ENCODE results near the gene SCN7A. TPM values are rescaled to one million over a fixed set of nuclear protein-coding genes. Genes with fewer than 3 reads are reported as not detected.
"Not testable (repeated sequence)": the region's sequence is repeated elsewhere in the genome, so short reads cannot be mapped to it uniquely, and the experiment has no call there.

The SCN7A gene
- total and polyA plus RNA-seq, 2 of the 4 experiments (the other 2 are of a cell fraction): 0.39 to 0.90 TPM

- no peaks in the 10 kb centered on the region for H3K9me1 ChIP-seq (ENCODE audit: insufficient read depth, low read length)
- H2BK5ac ChIP-seq (ENCODE audit: low read depth, low read length, poor library complexity, severe bottlenecking): no peak overlapping the region
- H4K20me1 ChIP-seq (ENCODE audit: insufficient read depth, low read length): no peaks in the 10 kb centered on the region
- intact Hi-C loops (cut with micrococcal nuclease): loop anchor here (2.0 to 5.0 kb wide), 2 partner anchors 43 to 58 kb away; no protein-coding TSS in a partner anchor
- H2BK20ac ChIP-seq (ENCODE audit: low read depth, low read length): no peak overlapping the region
- no peak overlapping the region for H4K8ac ChIP-seq (ENCODE audit: low read depth in 2 of 2, low read length in 2 of 2)
- no peak overlapping the region for H3K4me2 ChIP-seq (ENCODE audit: low read depth, low read length)
- H3K14ac ChIP-seq (replicated peaks; ENCODE audit: low read depth, low read length): no peak overlapping the region
- no peaks in the 10 kb centered on the region for H3K27me3 ChIP-seq (ENCODE audit: control insufficient read depth, insufficient read depth, low read length)
- no peak overlapping the region for H2AK9ac ChIP-seq (replicated peaks; ENCODE audit: low read depth, low read length, poor library complexity)
- no peak overlapping the region for H3K9ac ChIP-seq (ENCODE audit: low read depth, low read length)
- no peak for ATAC-seq (ENCODE audit: low read depth)
- no peak for TF ChIP-seq POLR2A (IDR thresholded peaks at IDR 0.05; ENCODE audit: low read depth, low read length)
- no peak overlapping the region for H2BK15ac ChIP-seq (ENCODE audit: low read depth, low read length)
- no peaks in the 10 kb centered on the region for H3K36me3 ChIP-seq (ENCODE audit: control insufficient read depth, insufficient read depth, low read length)
- no peak overlapping the region; the same call in 1 of the 2 replicates for H3K18ac ChIP-seq (ENCODE audit: low read depth, low read length)
- H3K4me3 ChIP-seq (ENCODE audit: insufficient read depth, low read depth, low read length): no peak overlapping the region
- peaks cover 9 to 33% of the 10 kb centered on the region in 2 experiments for H3K79me1 ChIP-seq (ENCODE audit: low read depth in 1 of 2, low read length in 2 of 2)
- H2AK5ac ChIP-seq (ENCODE audit: low read depth, low read length): no peak overlapping the region
- DNase-seq: no peak
- no peak overlapping the region for H4K5ac ChIP-seq (ENCODE audit: low read depth, low read length)
- in situ Hi-C loops (cut with MboI; ENCODE audit: low sequenced_read_pairs): no loop called here
- H3K9me3 ChIP-seq (ENCODE audit: control insufficient read depth, insufficient read depth, low read length): no peaks in the 10 kb centered on the region
- H2BK120ac ChIP-seq (ENCODE audit: low read depth, low read length): no peak overlapping the region
- BruUV-seq (replicated peaks): no TSS peak
- H3K56ac ChIP-seq (ENCODE audit: extremely low read depth, insufficient read depth, low read length): no peak overlapping the region
- peaks cover 5% of the 10 kb centered on the region for H3K4me1 ChIP-seq (ENCODE audit: control insufficient read depth, insufficient read depth, low read length)
- no peak overlapping the region for H3K23ac ChIP-seq (ENCODE audit: low read depth, low read length)
- no peak overlapping the region for H3K4ac ChIP-seq (ENCODE audit: low read depth, low read length)
- ChIA-PET POLR2A (ENCODE audit: unreplicated experiment) (no interaction called here), CTCF (interaction anchor here (0.6 to 1.7 kb wide), 5 partner anchors 9 to 45 kb away, joined by 3 to 11 read pairs (median 3); partner anchors contain the start of gene SCN9A)
- H3K27ac ChIP-seq (ENCODE audit: insufficient read depth, low read length): no peak overlapping the region
- no peak overlapping the region for H4K91ac ChIP-seq (ENCODE audit: insufficient read depth, low read depth, low read length)
- H2AFZ ChIP-seq (replicated peaks; ENCODE audit: low read length, poor library complexity): no peak overlapping the region
- dilution Hi-C loops (cut with HindIII; ENCODE audit: low sequenced_read_pairs, unreplicated experiment): no loop called here
These were observed 133.6 kb downstream of the SCN7A start for GRCh38 chr2:166360426-166360825.

DNA sequence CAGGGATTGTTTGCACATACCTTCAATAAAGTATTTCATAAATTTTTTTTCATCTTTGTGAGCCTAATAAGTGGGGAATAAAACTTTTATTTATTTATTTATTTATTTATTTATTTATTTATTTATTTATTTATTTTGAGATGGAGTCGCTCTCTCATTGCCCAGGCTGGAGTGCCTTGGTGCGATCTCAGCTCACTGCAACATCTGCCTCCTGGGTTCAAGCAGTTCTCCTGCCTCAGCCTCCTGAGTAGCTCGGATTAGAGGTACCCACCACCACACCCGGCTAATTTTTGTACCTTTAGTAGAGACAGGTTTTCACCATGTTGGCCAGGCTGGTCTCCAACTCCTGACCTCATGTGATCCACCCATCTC lies 136.1 kb downstream of the SCN7A start:
- CTCF ChIA-PET; H4K91ac ChIP-seq (ENCODE audit: insufficient read depth, low read depth, low read length); H2BK5ac ChIP-seq (ENCODE audit: low read depth, low read length, poor library complexity, severe bottlenecking); H3K14ac ChIP-seq (replicated peaks; ENCODE audit: low read depth, low read length); H2BK20ac ChIP-seq (ENCODE audit: low read depth, low read length); POLR2A ChIA-PET (ENCODE audit: unreplicated experiment); H4K20me1 ChIP-seq (ENCODE audit: insufficient read depth, low read length); H4K5ac ChIP-seq (ENCODE audit: low read depth, low read length); H3K9ac ChIP-seq (ENCODE audit: low read depth, low read length); H3K4me1 ChIP-seq (ENCODE audit: control insufficient read depth, insufficient read depth, low read length); H3K18ac ChIP-seq (ENCODE audit: low read depth, low read length); H3K56ac ChIP-seq (ENCODE audit: extremely low read depth, insufficient read depth, low read length); H3K27me3 ChIP-seq (ENCODE audit: control insufficient read depth, insufficient read depth, low read length); H3K4me2 ChIP-seq (ENCODE audit: low read depth, low read length); dilution Hi-C loops (cut with HindIII; ENCODE audit: low sequenced_read_pairs, unreplicated experiment); H3K4me3 ChIP-seq (ENCODE audit: insufficient read depth, low read depth, low read length); BruUV-seq (replicated peaks); H2AK5ac ChIP-seq (ENCODE audit: low read depth, low read length); H2BK120ac ChIP-seq (ENCODE audit: low read depth, low read length); H4K8ac ChIP-seq (ENCODE audit: low read depth in 2 of 2, low read length in 2 of 2); H3K23ac ChIP-seq (ENCODE audit: low read depth, low read length); ATAC-seq (ENCODE audit: low read depth); H2BK15ac ChIP-seq (ENCODE audit: low read depth, low read length); H3K36me3 ChIP-seq (ENCODE audit: control insufficient read depth, insufficient read depth, low read length); H3K9me1 ChIP-seq (ENCODE audit: insufficient read depth, low read length); H3K4ac ChIP-seq (ENCODE audit: low read depth, low read length); H2AK9ac ChIP-seq (replicated peaks; ENCODE audit: low read depth, low read length, poor library complexity); H2AFZ ChIP-seq (replicated peaks; ENCODE audit: low read length, poor library complexity); in situ Hi-C loops (cut with MboI; ENCODE audit: low sequenced_read_pairs); DNase-seq; H3K27ac ChIP-seq (ENCODE audit: insufficient read depth, low read length); H3K9me3 ChIP-seq (ENCODE audit: control insufficient read depth, insufficient read depth, low read length): not testable (repeated sequence)
- H3K79me1 ChIP-seq (ENCODE audit: low read depth in 1 of 2, low read length in 2 of 2): peaks cover 6 to 25% of the 10 kb centered on the region in 2 experiments; a peak in 3 of 4 replicates
- WGBS, 2 experiments (ENCODE audit: extremely low coverage in 2 of 2, insufficient read length in 1 of 2): 80% methylated on average over 1 of the region's 4 CpGs; no CpG with 5 or more reads in 1 of the 2 experiments
- intact Hi-C loops (cut with micrococcal nuclease): loop anchor here (5.0 kb wide), 1 partner anchor 574 kb away; no protein-coding TSS in a partner anchor
